HepG2 (cell line): Measurements from ENCODE around the gene CEP120. TPM values are rescaled to one million over a fixed set of nuclear protein-coding genes. Genes with fewer than 3 reads are reported as not detected.

ENCODE experiments used
- ATAC-seq: fragments of 200-7000 bp; cut with Tn5 transposase; 3 replicates; pipeline ENCODE4 v1.9.1; 2020; ENCODE audit warnings: mild to moderate bottlenecking, moderate library complexity
- BruUV-seq: library from RNA; stranded (reverse); fragments of 400-500 nt; replicated peaks from 2 replicates; lab custom pipeline; 2021; lab: Mats Ljungman, UMichigan
- CTCF ChIA-PET: fragments of 300-600 bp; formaldehyde crosslinking; extraction: SDS; loops from one replicate; lab custom pipeline; 2021; ENCODE audit warnings: low total read pairs, inconsistent platforms, low intra/inter-chr PET ratio; lab: Yijun Ruan, JAX
- POLR2A ChIA-PET: fragments of 350-600 bp; sonication (Branson Sonifier 250); formaldehyde crosslinking; loops from one replicate; lab custom pipeline; 2020; ENCODE audit warnings: antibody characterized with exemption, inconsistent platforms; lab: Yijun Ruan, JAX
- DNase-seq: peaks from one replicate; pipeline ENCODE4 v3.0.0-alpha.2; 2015; ENCODE audit warnings: low spot score
- FAIRE-seq: peaks from 3 replicates; lab custom pipeline; 2011; peaks lifted over from hg19 to GRCh38; lab: Jason Lieb, UNC
- H2AFZ ChIP-seq: one replicate; pipeline ENCODE4 v1.6.1; 2011; ENCODE audit warnings: low read length, inconsistent platforms
- H3K27ac ChIP-seq: fragments of 300-600 bp; 3 replicates; pipeline ENCODE4 v1.8.0; 2011; ENCODE audit warnings: mixed run types, mild to moderate bottlenecking, mixed read lengths, low read length, inconsistent platforms; ENCODE audit not compliant: insufficient read depth; ENCODE audit errors: extremely low read length
- H3K27me3 ChIP-seq, 2 experiments: fragments of 200-600 bp in 1 of 2; 2 replicates in 1 of 2; 3 replicates in 1 of 2; pipeline versions ENCODE4 v1.6.0 to v1.8.0; 2011; ENCODE audit warnings: low read length in 2 of 2, mild to moderate bottlenecking in 2 of 2, moderate library complexity in 2 of 2, inconsistent platforms in 1 of 2; ENCODE audit not compliant: insufficient read depth in 2 of 2, control insufficient read depth in 1 of 2
- H3K36me3 ChIP-seq, 2 experiments: fragments of 200-600 bp in 1 of 2; replicated peaks in 1 of 2; 2 replicates in 1 of 2; 3 replicates in 1 of 2; pipeline versions ENCODE4 v1.5.1 to v1.8.0; 2011; ENCODE audit warnings: low read length in 2 of 2, inconsistent platforms in 1 of 2; ENCODE audit not compliant: insufficient read depth in 2 of 2, control insufficient read depth in 1 of 2
- H3K4me1 ChIP-seq: 2 replicates; pipeline ENCODE4 v1.5.1; 2012; ENCODE audit warnings: low read length, inconsistent platforms; ENCODE audit not compliant: insufficient read depth
- H3K4me2 ChIP-seq: 2 replicates; pipeline ENCODE4 v1.6.0; 2011; ENCODE audit warnings: low read depth, low read length, inconsistent platforms
- H3K4me3 ChIP-seq, 3 experiments: fragments of 200-600 bp in 1 of 3; sonication (generic), shearing (Covaris generic) in 1 of 3; replicated peaks in 1 of 3; 2 replicates each; pipeline ENCODE4 v1.5.1; 2011 to 2016; ENCODE audit warnings: low read length in 3 of 3, inconsistent platforms in 2 of 3, low read depth in 2 of 3, mild to moderate bottlenecking in 2 of 3, control low read depth in 1 of 3, mixed read lengths in 1 of 3; ENCODE audit not compliant: insufficient read depth in 1 of 3
- H3K79me2 ChIP-seq: one replicate; pipeline ENCODE4 v1.6.1; 2011; ENCODE audit warnings: low read length, inconsistent platforms; ENCODE audit not compliant: insufficient read depth
- H3K9ac ChIP-seq: 2 replicates; pipeline ENCODE4 v1.6.0; 2011; ENCODE audit warnings: mild to moderate bottlenecking, low read depth, low read length, inconsistent platforms; ENCODE audit not compliant: insufficient read depth
- H3K9me3 ChIP-seq: 2 replicates; pipeline ENCODE4 v1.5.1; 2012; ENCODE audit warnings: mild to moderate bottlenecking, low read length
- H4K20me1 ChIP-seq: 2 replicates; pipeline ENCODE4 v1.6.0; 2011; ENCODE audit warnings: inconsistent platforms, mild to moderate bottlenecking, low read length, moderate library complexity; ENCODE audit not compliant: insufficient read depth
- CHD2 ChIP-seq: IDR thresholded peaks from 2 replicates; pipeline ENCODE4 v1.6.1; 2011; ENCODE audit warnings: low read depth, low read length, improper control_type of control experiment
- MBD4 ChIP-seq: IDR thresholded peaks from 2 replicates; pipeline ENCODE4 v1.6.1; 2012; ENCODE audit warnings: low read length, inconsistent platforms, borderline replicate concordance
- PREB ChIP-seq: sonication (generic); formaldehyde crosslinking; IDR thresholded peaks from 2 replicates; pipeline ENCODE4 v1.4.0; 2020; ENCODE audit warnings: missing genetic modification reagents
- SMAD1 ChIP-seq: sonication (generic); formaldehyde crosslinking; IDR thresholded peaks from 2 replicates; pipeline ENCODE4 v1.4.0; 2020; ENCODE audit warnings: missing genetic modification reagents, low read depth, mild to moderate bottlenecking, borderline replicate concordance
- SMARCE1 ChIP-seq: fragments of 450-650 bp; IDR thresholded peaks from 2 replicates; pipeline ENCODE4 v1.6.1; 2017; ENCODE audit warnings: borderline replicate concordance
- TBP ChIP-seq: sonication (generic); formaldehyde crosslinking; IDR thresholded peaks from 2 replicates; pipeline ENCODE4 v1.5.0; 2020; ENCODE audit warnings: missing genetic modification reagents
- XRCC5 ChIP-seq: fragments of 200-400 bp; formaldehyde crosslinking; optimal IDR thresholded peaks from 2 replicates; pipeline ENCODE3; 2017; ENCODE audit warnings: mild to moderate bottlenecking, low read length
- ZBTB21 ChIP-seq: sonication (generic); formaldehyde crosslinking; IDR thresholded peaks from 2 replicates; pipeline ENCODE4 v1.4.0; 2020; ENCODE audit warnings: missing genetic modification reagents
- ZMAT3 ChIP-seq: sonication (generic); formaldehyde crosslinking; conservative IDR thresholded peaks from 2 replicates; pipeline ENCODE4 v1.7.0; 2021; ENCODE audit warnings: missing genetic modification reagents
- ZNF281 ChIP-seq: sonication (generic); formaldehyde crosslinking; IDR thresholded peaks from 2 replicates; pipeline ENCODE4 v1.4.0; 2020; ENCODE audit warnings: missing genetic modification reagents, borderline replicate concordance
- ZNF430 ChIP-seq: sonication (generic); formaldehyde crosslinking; IDR thresholded peaks from 2 replicates; pipeline ENCODE4 v1.9.0; 2021; ENCODE audit warnings: mild to moderate bottlenecking, missing genetic modification reagents
- WGBS: methylation state at CpG from one replicate; pipeline ENCODE4 v1.1.6; 2017; ENCODE audit warnings: low lambda C conversion rate; 5-methylcytosine and 5-hydroxymethylcytosine counted together
- in situ Hi-C: cut with HindIII; loops from 2 replicates; pipeline ENCODE4 v1.10.0; 2017; ENCODE audit warnings: low pct_unique_long_range_greater_than_20kb; ENCODE audit not compliant: extremely low pct_ligation_motif_present
- intact Hi-C: fragments of 100-400 bp; cut with micrococcal nuclease; formaldehyde crosslinking; loops from one replicate; pipeline ENCODE4 v1.10.0; 2022; ENCODE audit not compliant: unreplicated experiment
- polyA plus RNA-seq, 8 experiments: library from polyadenylated mRNA; depleted of rRNA in 3 of 8; stranded (reverse) in 7 of 8; unstranded in 1 of 8; fragments of >200 nt; fragmentation: Illumina TruSeq in 4 of 8; extraction: Trizol in 4 of 8; gene quantifications; 2 replicates each; pipeline versions ENCODE4 v1.2.1 to v1.2.3, GENCODE V29; 2011 to 2016; ENCODE audit warnings: low read depth in 4 of 8, missing spikeins in 1 of 8, mixed read lengths in 1 of 8; ENCODE audit not compliant: insufficient read depth in 1 of 8
- total RNA-seq, 5 experiments: library from RNA; depleted of rRNA; stranded (reverse); fragments of >200 nt; fragmentation: Illumina TruSeq; extraction: Trizol; gene quantifications; 2 replicates each; pipeline ENCODE4 v1.2.3, GENCODE V29; 2016; ENCODE audit warnings: low read depth in 1 of 5
- TF ChIP-seq, protein P1 (sequence below): sonication (generic); formaldehyde crosslinking; IDR thresholded peaks from 2 replicates; pipeline ENCODE4 v1.9.0; 2021; ENCODE audit warnings: mild to moderate bottlenecking, missing genetic modification reagents

Gene CEP120
- total and polyA plus RNA-seq, 2 of the 13 experiments (the other 11 are each of a cell fraction or from before 2014, with no cell fraction given), result 8.0 to 14.7 TPM

DNA sequence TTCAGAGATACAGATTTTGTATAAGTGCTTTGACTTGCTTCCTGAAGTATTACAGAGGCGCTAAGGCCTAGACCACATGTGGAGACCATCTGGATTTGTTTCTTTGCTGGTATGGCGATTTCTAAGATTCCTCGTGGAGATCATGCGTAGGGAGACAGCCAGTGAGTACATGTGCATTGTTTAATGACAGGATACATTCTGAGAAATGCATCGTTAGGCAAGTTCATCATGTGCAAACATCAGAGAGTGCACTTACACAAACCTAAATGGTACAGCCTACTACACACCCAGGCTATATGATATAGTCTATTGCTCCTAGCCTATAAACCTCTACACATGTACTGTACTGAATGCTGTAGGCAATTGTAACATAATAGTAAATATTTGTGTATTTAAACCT, 16.5 kb upstream of the CEP120 start (continued):
- no peak for TF ChIP-seq SMARCE1
- no peak for TF ChIP-seq MBD4
- no peak for TF ChIP-seq XRCC5
- TF ChIP-seq, all 625 proteins: peak for 0

DNA sequence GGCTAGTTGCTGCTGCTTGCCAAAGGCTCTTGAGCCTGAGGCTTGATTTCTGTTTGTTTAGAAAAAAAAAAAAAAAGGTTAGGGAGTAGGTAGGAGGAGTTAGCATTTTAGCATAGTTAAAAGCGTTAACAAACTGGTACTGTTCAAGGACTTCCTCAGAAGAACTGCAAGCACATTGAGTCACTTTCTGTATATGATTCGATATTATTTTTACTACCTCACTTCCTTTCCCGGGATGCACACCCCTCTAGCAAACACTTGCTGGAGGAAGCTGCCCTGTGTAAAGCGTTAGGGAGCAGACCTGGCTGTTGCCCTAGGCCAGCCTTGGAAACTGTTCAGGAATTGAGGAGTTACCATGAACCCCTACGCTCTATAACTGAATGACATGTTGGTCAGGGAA, 15.7 kb upstream of the CEP120 start:
- no peaks in the 10 kb centered on the region for H4K20me1 ChIP-seq
- 39% methylated on average over 5 of the region's 5 CpGs for WGBS
- no peak for DNase-seq
- TF ChIP-seq SMAD1, result no peak
- TF ChIP-seq ZMAT3 (CRISPR knock-in tag), result no peak
- TF ChIP-seq, protein P1, sequence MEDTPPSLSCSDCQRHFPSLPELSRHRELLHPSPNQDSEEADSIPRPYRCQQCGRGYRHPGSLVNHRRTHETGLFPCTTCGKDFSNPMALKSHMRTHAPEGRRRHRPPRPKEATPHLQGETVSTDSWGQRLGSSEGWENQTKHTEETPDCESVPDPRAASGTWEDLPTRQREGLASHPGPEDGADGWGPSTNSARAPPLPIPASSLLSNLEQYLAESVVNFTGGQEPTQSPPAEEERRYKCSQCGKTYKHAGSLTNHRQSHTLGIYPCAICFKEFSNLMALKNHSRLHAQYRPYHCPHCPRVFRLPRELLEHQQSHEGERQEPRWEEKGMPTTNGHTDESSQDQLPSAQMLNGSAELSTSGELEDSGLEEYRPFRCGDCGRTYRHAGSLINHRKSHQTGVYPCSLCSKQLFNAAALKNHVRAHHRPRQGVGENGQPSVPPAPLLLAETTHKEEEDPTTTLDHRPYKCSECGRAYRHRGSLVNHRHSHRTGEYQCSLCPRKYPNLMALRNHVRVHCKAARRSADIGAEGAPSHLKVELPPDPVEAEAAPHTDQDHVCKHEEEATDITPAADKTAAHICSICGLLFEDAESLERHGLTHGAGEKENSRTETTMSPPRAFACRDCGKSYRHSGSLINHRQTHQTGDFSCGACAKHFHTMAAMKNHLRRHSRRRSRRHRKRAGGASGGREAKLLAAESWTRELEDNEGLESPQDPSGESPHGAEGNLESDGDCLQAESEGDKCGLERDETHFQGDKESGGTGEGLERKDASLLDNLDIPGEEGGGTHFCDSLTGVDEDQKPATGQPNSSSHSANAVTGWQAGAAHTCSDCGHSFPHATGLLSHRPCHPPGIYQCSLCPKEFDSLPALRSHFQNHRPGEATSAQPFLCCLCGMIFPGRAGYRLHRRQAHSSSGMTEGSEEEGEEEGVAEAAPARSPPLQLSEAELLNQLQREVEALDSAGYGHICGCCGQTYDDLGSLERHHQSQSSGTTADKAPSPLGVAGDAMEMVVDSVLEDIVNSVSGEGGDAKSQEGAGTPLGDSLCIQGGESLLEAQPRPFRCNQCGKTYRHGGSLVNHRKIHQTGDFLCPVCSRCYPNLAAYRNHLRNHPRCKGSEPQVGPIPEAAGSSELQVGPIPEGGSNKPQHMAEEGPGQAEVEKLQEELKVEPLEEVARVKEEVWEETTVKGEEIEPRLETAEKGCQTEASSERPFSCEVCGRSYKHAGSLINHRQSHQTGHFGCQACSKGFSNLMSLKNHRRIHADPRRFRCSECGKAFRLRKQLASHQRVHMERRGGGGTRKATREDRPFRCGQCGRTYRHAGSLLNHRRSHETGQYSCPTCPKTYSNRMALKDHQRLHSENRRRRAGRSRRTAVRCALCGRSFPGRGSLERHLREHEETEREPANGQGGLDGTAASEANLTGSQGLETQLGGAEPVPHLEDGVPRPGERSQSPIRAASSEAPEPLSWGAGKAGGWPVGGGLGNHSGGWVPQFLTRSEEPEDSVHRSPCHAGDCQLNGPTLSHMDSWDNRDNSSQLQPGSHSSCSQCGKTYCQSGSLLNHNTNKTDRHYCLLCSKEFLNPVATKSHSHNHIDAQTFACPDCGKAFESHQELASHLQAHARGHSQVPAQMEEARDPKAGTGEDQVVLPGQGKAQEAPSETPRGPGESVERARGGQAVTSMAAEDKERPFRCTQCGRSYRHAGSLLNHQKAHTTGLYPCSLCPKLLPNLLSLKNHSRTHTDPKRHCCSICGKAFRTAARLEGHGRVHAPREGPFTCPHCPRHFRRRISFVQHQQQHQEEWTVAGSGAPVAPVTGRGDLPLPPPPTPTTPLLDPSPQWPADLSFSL (CRISPR knock-in tag), result no peak
- no peak for TF ChIP-seq PREB
- TF ChIP-seq ZBTB21 (CRISPR knock-in tag), result no peak
- no peak for TF ChIP-seq CHD2
- no peak for TF ChIP-seq TBP
- TF ChIP-seq ZNF281 (CRISPR knock-in tag), result no peak
- no peak for TF ChIP-seq ZNF430 (CRISPR knock-in tag)

More for the DNA sequence above, 15.7 kb upstream of the CEP120 start:
- ATAC-seq (no peak; the same call in 2 of the 3 replicates), FAIRE-seq (no peak)
- ChIA-PET CTCF (no interaction called here), POLR2A (no interaction called here)
- in situ Hi-C loops (no loop called here), intact Hi-C loops (no loop called here)
- Histone ChIP-seq H3K27ac (no peak overlapping the region), H3K9me3 (no peaks in the 10 kb centered on the region), H2AFZ (no peak overlapping the region), H3K4me1 (no peaks in the 10 kb centered on the region), H3K79me2 (no peaks in the 10 kb centered on the region), H3K9ac (no peak overlapping the region), H3K4me2 (no peak overlapping the region), H3K4me3 (no peak overlapping the region), H3K27me3 (peaks cover 0 to 3% of the 10 kb centered on the region in 2 experiments; a peak in 1 of 5 replicates), H3K36me3 (no peaks in the 10 kb centered on the region)
- no TSS peak for BruUV-seq
